Ishikawa (cell line): Measurements from ENCODE around the gene MRO.

ENCODE experiments used
- CEBPB ChIP-seq: IDR thresholded peaks from 2 replicates; pipeline ENCODE4 v1.6.1; 2012
- CREB1 ChIP-seq: IDR thresholded peaks from 2 replicates; pipeline ENCODE4 v1.6.1; 2012; ENCODE audit warnings: low read depth
- EGR1 ChIP-seq: IDR thresholded peaks from 2 replicates; pipeline ENCODE4 v1.6.1; 2012
- EP300 ChIP-seq: IDR thresholded peaks from 2 replicates; pipeline ENCODE4 v1.6.1; 2012; ENCODE audit warnings: borderline replicate concordance
- FOXM1 ChIP-seq: IDR thresholded peaks from 2 replicates; pipeline ENCODE4 v1.6.1; 2012; ENCODE audit warnings: low read depth, borderline replicate concordance
- MAX ChIP-seq: IDR thresholded peaks from 2 replicates; pipeline ENCODE4 v1.6.1; 2012
- NFIC ChIP-seq: IDR thresholded peaks from 2 replicates; pipeline ENCODE4 v1.6.1; 2012
- RAD21 ChIP-seq: IDR thresholded peaks from 2 replicates; pipeline ENCODE4 v1.6.1; 2012; ENCODE audit warnings: low read depth
- REST ChIP-seq: IDR thresholded peaks from 2 replicates; pipeline ENCODE4 v1.6.1; 2012; ENCODE audit warnings: low read depth, mild to moderate bottlenecking
- TAF1 ChIP-seq: IDR thresholded peaks from 2 replicates; pipeline ENCODE4 v1.6.1; 2012; ENCODE audit warnings: low read depth, mild to moderate bottlenecking
- TCF12 ChIP-seq: IDR thresholded peaks from 2 replicates; pipeline ENCODE4 v1.6.1; 2012; ENCODE audit warnings: low read depth
- TEAD4 ChIP-seq: IDR thresholded peaks from 2 replicates; pipeline ENCODE4 v1.6.1; 2012
- USF1 ChIP-seq: IDR thresholded peaks from 2 replicates; pipeline ENCODE4 v1.6.1; 2012
- YY1 ChIP-seq: IDR thresholded peaks from 2 replicates; pipeline ENCODE4 v1.6.1; 2012; ENCODE audit warnings: low read depth
- ZBTB7A ChIP-seq: IDR thresholded peaks from 2 replicates; pipeline ENCODE4 v1.6.1; 2012; ENCODE audit warnings: low read depth

The MRO gene

GRCh38 chr18:50859793-50860555 lies 40.2 kb upstream of the MRO start:
- TF ChIP-seq EP300: no peak
- TF ChIP-seq CREB1: no peak
- TF ChIP-seq NFIC: no peak
- no peak for TF ChIP-seq TAF1
- TF ChIP-seq FOXM1: no peak
- no peak for TF ChIP-seq YY1
- no peak for TF ChIP-seq USF1
- no peak for TF ChIP-seq EGR1
- no peak for TF ChIP-seq MAX
- no peak for TF ChIP-seq ZBTB7A
- no peak for TF ChIP-seq RAD21
- no peak for TF ChIP-seq TCF12
- no peak for TF ChIP-seq CEBPB
- TF ChIP-seq TEAD4: no peak
- no peak for TF ChIP-seq REST

DNA sequence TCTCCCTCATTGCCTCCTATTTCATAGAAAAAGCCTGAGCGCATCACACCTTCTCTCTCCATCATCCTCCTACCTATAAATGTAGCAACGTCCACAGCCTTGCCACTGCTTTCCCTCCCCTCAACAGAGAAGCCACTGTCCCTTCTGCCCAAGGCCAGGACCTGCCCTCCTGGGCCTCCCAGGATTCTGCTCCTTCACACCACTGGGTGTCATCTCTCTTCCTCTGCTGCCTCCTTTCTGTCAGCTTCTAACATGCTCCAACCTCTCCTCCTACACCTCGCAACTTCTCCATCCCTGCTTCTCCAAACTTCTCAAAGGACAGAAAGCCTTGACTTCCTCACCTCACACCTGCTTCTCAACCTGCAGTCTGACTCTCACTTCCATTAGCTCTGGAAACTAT lies 37.9 kb upstream of the MRO start:
- TF ChIP-seq TAF1 (no peak), EP300 (no peak), TCF12 (no peak), NFIC (no peak), USF1 (no peak), MAX (no peak), FOXM1 (no peak), TEAD4 (no peak), YY1 (no peak)

GRCh38 chr18:50855976-50856757 lies 36.4 kb upstream of the MRO start:
- TF ChIP-seq YY1 (no peak), EGR1 (no peak), RAD21 (no peak), TAF1 (no peak), REST (no peak), TEAD4 (no peak)

DNA sequence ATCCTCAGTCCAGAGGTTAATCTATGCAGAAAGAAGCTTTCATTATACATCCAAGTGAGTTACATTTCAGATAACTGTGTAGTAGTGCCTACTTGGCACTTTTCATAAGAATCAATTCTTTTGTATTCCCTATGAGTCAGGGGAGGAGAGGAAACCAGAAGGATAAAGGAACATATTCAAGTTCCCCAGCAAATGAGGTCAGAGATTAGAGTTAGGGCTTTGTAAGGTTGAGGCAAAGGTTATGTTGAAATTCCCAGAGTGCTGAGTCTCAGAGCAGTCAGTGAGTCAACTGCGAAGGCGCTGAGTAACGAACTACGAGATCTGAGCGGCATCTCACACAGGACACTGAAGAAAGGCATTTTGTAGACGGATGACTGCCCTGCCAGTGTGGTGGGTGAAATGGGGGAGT lies 34.1 kb upstream of the MRO start:
- TF ChIP-seq TEAD4 (no peak), USF1 (no peak), FOXM1 (no peak), CEBPB (no peak), MAX (no peak)

DNA sequence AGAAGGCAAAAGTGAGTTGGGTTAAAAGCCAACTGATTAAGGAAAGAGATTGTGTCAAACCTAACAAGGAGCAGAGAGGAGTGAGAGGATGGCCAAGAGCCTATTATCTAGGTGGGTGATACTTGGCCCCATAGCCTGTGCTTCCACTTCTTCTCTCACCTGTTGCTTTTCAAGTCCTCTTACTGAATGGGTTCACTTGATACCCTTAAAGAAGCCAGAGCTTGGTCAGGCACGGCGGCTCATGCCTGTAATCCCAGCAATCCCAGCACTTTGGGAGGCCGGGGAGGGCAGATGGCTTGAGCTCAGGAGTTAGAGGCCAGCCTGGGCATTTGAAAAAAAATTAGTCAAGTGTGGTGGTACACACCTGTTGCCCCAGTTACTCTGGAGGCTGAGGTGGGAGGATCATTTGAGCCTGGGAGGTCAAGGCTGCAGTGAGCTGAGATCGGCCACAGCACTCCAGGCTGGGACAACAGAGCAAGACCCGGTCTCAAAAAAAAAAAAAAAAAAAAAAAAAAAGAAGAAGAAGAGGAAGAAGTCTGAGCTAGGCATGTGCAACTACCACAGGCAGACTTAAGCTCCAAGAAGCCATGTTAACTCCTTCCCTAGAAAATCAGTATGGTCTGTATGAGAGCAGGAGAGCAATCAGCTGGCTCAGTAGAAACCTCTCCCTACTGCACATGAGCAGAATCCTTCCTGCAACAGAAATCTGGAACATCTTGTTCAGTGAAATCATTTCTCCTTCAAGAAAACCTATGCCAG lies 30.7 kb upstream of the MRO start:
- no peak for TF ChIP-seq MAX
- no peak for TF ChIP-seq EP300
- TF ChIP-seq USF1: no peak
- TF ChIP-seq FOXM1: no peak
- TF ChIP-seq CEBPB: no peak
- TF ChIP-seq YY1: no peak
- TF ChIP-seq RAD21: no peak
- TF ChIP-seq REST: no peak
- TF ChIP-seq CREB1: no peak
